HG02840 (cell line): ENCODE results near the gene KCNJ12.
"Not testable (repeated sequence)": the region's sequence is repeated elsewhere in the genome, so short reads cannot be mapped to it uniquely, and the experiment has no call there.

Experiments used
- ATAC-seq: cut with Tn5 transposase; IDR thresholded peaks from one replicate; pipeline ENCODE4 v1.9.1; 2021; ENCODE audit warnings: mild to moderate bottlenecking, moderate library complexity, moderate number of reproducible peaks; ENCODE audit not compliant: unreplicated experiment, low FRiP score

Gene KCNJ12

GRCh38 chr17:21436883-21437836, 61.0 kb downstream of the KCNJ12 start:
- ATAC-seq: not testable (repeated sequence)

GRCh38 chr17:21438316-21439014, 62.3 kb downstream of the KCNJ12 start:
- ATAC-seq: not testable (repeated sequence)

GRCh38 chr17:21439015-21439336, 62.8 kb downstream of the KCNJ12 start:
- not testable (repeated sequence) for ATAC-seq

GRCh38 chr17:21445091-21445650, 69.0 kb downstream of the KCNJ12 start:
- no peak for ATAC-seq

- not testable (repeated sequence) for ATAC-seq
These were observed 71.4 kb downstream of the KCNJ12 start for GRCh38 chr17:21447552-21447951.

- ATAC-seq: not testable (repeated sequence)
These were observed 73.7 kb downstream of the KCNJ12 start for GRCh38 chr17:21449891-21450290.

GRCh38 chr17:21451975-21452374, 75.8 kb downstream of the KCNJ12 start:
- no peak for ATAC-seq

- no peak for ATAC-seq
These were observed 76.4 kb downstream of the KCNJ12 start for GRCh38 chr17:21452377-21453143.

GRCh38 chr17:21453144-21453898, 77.2 kb downstream of the KCNJ12 start:
- no peak for ATAC-seq

GRCh38 chr17:21454006-21454405, 77.8 kb downstream of the KCNJ12 start:
- not testable (repeated sequence) for ATAC-seq

GRCh38 chr17:21454441-21454840, 78.3 kb downstream of the KCNJ12 start:
- no peak for ATAC-seq

- no peak for ATAC-seq
These were observed 79.6 kb downstream of the KCNJ12 start for GRCh38 chr17:21455761-21456160.

GRCh38 chr17:21456449-21456848, 80.3 kb downstream of the KCNJ12 start:
- ATAC-seq: not testable (repeated sequence)

- ATAC-seq: peak; percentile 57
These were observed 81.2 kb downstream of the KCNJ12 start for GRCh38 chr17:21457051-21458026.

- ATAC-seq: no peak
These were observed 81.9 kb downstream of the KCNJ12 start for GRCh38 chr17:21458054-21458453.

GRCh38 chr17:21459536-21459935, 83.4 kb downstream of the KCNJ12 start:
- no peak for ATAC-seq

- ATAC-seq: no peak
These were observed 84.2 kb downstream of the KCNJ12 start for GRCh38 chr17:21460358-21460757.

- ATAC-seq: no peak
These were observed 86.1 kb downstream of the KCNJ12 start for GRCh38 chr17:21462237-21462636.

GRCh38 chr17:21463204-21463661, 87.1 kb downstream of the KCNJ12 start:
- ATAC-seq: no peak
